GM23338 (cell line): ENCODE results near the gene DNAAF3.

ENCODE experiments used
- CREB1 ChIP-seq: fragments of 250-450 bp; sonication (Bioruptor Pico); IDR thresholded peaks from 2 replicates; pipeline ENCODE4 v1.5.0; 2020; ENCODE audit warnings: low read depth, mild to moderate bottlenecking, moderate library complexity
- EZH2 ChIP-seq: fragments of 200-600 bp; sonication (generic); IDR thresholded peaks from one replicate; pipeline ENCODE4 v1.8.0; 2017; ENCODE audit warnings: antibody characterized with exemption, mild to moderate bottlenecking, low read depth; ENCODE audit not compliant: unreplicated experiment
- TF ChIP-seq, protein P1 (sequence below), 2 experiments: fragments of 200-600 bp in 1 of 2; sonication (generic) in 1 of 2; conservative IDR thresholded peaks; 2 replicates each; pipeline versions ENCODE4 v1.5.1 to v1.6.1; 2016 to 2017; ENCODE audit warnings: antibody characterized with exemption in 2 of 2, low read depth in 2 of 2, mild to moderate bottlenecking in 2 of 2, moderate library complexity in 1 of 2
- TF ChIP-seq, protein P2 (sequence below): IDR thresholded peaks from one replicate; pipeline ENCODE4 v1.6.1; 2018; ENCODE audit warnings: antibody characterized with exemption; ENCODE audit not compliant: unreplicated experiment

DNA sequence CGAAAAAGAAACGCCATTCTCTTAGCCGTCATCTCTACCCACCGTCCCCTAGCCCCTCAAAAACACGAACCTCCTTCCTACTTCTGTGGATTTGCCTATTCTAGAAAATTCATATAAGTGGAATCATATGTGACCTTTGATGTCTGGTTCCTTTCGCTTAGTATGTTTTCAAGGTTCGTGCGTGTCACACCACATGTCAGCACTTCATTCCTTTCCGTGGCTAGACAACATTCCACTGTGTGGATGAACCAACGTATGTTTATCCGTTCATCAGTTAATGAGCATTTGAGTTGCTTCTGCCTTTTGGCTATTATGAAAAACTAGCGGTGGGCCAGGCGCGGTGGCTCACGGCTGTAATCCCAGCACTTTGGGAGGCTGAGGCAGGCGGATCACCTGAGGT, 35.0 kb downstream of the DNAAF3 start:
- TF ChIP-seq, protein P1, sequence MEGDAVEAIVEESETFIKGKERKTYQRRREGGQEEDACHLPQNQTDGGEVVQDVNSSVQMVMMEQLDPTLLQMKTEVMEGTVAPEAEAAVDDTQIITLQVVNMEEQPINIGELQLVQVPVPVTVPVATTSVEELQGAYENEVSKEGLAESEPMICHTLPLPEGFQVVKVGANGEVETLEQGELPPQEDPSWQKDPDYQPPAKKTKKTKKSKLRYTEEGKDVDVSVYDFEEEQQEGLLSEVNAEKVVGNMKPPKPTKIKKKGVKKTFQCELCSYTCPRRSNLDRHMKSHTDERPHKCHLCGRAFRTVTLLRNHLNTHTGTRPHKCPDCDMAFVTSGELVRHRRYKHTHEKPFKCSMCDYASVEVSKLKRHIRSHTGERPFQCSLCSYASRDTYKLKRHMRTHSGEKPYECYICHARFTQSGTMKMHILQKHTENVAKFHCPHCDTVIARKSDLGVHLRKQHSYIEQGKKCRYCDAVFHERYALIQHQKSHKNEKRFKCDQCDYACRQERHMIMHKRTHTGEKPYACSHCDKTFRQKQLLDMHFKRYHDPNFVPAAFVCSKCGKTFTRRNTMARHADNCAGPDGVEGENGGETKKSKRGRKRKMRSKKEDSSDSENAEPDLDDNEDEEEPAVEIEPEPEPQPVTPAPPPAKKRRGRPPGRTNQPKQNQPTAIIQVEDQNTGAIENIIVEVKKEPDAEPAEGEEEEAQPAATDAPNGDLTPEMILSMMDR (conservative IDR thresholded peaks at IDR 0.05; ENCODE audit: low read depth in 2 of 2), result no peak
- TF ChIP-seq, protein P2, sequence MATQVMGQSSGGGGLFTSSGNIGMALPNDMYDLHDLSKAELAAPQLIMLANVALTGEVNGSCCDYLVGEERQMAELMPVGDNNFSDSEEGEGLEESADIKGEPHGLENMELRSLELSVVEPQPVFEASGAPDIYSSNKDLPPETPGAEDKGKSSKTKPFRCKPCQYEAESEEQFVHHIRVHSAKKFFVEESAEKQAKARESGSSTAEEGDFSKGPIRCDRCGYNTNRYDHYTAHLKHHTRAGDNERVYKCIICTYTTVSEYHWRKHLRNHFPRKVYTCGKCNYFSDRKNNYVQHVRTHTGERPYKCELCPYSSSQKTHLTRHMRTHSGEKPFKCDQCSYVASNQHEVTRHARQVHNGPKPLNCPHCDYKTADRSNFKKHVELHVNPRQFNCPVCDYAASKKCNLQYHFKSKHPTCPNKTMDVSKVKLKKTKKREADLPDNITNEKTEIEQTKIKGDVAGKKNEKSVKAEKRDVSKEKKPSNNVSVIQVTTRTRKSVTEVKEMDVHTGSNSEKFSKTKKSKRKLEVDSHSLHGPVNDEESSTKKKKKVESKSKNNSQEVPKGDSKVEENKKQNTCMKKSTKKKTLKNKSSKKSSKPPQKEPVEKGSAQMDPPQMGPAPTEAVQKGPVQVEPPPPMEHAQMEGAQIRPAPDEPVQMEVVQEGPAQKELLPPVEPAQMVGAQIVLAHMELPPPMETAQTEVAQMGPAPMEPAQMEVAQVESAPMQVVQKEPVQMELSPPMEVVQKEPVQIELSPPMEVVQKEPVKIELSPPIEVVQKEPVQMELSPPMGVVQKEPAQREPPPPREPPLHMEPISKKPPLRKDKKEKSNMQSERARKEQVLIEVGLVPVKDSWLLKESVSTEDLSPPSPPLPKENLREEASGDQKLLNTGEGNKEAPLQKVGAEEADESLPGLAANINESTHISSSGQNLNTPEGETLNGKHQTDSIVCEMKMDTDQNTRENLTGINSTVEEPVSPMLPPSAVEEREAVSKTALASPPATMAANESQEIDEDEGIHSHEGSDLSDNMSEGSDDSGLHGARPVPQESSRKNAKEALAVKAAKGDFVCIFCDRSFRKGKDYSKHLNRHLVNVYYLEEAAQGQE, result no peak
- TF ChIP-seq CREB1 (CRISPR knock-in tag) (no peak), EZH2 (no peak)
